HUDEP-2 (cell line): ENCODE results near the gene GXYLT2.

Experiments
- DNase-seq, 76 experiments: peaks; one replicate each; lab custom pipeline; 2025; ENCODE audit not compliant: unreplicated experiment in 76 of 76; lab: John Stamatoyannopoulos, UW

GXYLT2 gene

DNA sequence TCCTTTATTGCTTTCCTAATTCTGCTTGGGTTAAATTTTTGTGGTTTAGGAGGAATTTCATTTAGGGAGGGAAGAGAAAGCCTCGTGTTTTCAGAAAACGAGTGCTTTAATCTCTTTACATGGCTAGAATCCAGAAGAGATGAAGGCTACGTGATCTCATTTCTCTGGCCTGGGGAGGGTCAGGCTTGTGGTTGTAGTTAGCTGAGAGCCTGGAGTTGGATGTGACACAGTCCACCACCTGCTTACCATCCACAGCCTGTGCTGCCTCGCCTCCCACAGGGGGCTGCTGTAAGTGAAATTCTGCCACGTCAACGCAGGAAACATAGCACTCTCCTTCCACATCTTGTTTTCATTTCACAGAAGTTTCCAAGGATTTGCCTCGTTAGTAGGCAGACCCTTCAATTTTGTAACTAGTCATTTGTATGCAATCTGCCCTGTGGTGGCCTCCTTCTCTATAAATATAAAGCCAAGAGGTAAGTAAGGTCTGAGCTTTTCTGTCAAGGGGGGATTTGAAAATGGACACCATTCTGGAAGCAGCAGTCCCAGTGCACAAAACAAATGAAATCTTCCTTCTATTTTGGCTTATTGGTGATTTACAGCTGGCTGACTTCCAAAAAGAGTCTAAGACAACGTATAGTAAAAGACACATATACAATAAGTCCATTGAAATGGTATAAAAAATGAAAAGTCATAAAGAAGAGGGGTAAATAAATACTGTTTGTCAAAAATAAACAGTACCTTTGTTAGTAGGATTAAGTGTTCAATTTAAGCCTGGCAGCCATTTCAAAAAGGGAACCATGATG lies 3.4 kb downstream of the GXYLT2 start:
- DNase-seq: no peak

DNA sequence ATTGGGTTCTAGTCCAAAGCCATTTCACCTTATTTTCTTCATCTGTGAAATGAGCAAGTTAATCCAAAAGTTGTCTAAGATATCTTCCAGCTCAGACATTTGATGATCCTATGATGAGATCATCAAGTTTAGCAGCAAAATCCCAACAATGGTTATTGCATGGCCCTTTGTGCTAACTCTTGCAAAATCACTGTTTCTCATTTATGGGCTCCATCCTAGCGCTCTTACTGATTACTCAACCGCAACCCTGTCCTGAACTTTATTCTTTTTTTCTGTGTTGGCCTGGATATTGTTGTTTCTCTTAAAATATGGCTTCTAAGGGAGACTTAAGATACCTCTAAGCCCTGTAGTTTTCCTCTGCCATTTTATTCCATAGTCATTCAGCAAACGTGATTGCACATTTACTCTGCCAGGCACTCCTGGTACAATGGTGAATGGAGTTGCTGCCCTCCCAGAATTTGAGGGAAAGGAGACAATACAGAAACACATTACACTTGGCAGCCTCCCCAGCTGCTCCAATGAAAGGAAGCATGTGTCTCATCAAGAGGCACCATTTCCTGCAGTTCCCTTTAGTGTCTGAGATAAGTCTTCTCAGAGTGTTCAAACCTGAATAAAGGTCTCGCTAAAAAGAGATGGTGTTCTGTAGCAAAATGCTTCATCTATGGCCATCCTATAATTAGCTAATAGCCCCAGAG lies 4.4 kb downstream of the GXYLT2 start:
- no peak for DNase-seq

DNA sequence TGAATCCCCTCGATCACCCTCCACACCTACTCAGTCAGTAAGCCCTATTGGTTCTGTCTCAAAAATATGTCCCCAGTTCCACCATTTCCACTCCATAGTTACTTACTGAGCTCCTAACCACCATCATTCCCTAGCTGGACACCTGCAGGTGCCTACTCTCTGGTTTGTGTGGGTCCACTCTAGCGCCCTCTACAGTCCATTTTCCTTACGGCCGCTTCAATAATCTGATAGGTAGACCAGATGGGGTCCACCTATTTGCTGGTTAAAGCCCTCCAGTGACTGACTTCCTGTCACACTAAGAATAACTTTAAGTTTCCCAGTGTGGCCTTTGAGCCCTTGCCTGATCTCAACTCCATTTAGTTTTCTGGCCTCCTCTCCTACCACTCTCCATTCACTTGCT lies 5.0 kb downstream of the GXYLT2 start:
- peak in 13 of 76 experiments; percentile 0 to 36 (median 6) for DNase-seq

DNA sequence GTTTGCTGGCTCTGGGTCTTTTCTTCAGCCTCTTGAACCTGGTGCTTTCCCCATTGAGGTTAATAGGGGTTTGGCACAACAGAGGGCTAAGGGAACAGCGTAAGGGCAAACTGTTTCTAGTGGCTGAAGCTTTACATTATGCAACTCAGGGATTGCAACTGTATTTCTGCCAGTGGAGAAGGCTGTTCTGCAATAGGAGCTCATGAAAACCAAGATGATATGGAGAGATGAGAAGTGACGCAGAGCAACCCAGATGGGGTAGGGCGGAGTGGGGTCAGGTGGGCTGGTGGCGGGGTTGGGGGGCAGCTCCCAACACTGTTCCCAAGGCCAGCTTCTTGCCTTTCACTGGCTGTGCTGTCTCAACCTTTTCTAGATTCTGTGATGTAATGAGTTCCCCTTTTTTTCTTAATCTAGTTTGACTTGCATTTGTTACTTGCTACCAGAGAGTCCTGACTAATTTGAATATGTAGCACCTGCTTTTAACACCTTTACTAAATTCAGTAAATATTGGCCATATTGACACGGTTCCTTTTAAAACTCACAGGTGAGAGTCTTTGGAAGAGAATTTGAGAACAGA lies 7.2 kb downstream of the GXYLT2 start:
- no peak for DNase-seq

DNA sequence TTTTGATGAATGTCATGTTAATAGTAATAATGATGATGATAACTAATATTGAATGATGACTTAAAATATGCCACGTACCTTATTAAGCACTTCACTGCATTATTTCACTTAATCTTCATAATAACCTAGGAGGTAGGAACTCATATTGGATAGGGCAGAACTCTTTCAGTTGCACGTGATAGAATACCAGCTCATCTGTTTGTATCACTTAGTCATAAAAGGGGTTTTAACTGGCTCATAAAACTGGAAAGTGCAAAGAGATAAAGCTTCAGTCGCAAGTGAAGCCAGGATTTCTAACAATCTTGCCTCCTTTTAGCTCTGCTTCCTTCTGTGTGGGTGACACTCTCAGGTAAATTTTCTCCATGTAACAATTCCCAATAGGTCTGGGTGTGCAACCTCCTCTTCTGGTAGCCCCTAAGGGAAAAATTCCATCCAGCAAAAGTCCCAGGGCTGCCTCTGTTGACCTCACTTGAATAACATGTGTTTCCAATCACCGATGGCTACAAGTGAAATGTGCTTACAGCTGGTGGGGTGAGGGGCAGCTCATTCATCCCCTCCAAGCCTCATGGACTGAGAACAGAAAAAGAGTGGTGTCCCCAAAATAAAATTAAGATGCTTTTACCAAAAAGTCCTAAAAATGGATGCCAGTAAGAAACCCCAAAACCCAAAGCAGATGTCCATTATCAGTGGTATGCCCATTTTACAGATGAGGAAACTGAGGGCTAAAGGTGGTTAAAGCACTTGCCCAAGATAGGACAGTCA lies 9.3 kb downstream of the GXYLT2 start:
- DNase-seq: no peak

DNA sequence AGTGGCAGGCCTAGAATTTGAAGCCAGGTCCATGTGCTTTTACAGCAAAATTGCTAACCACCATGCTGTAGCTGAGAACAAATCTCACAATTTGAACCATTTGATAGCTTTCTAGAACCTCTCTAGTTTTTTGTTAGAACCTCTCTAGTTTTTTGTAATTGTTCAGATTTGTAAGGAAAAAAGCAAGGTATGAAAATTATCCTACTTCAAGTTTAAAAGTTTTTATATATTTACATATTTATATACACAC lies 9.8 kb downstream of the GXYLT2 start:
- DNase-seq: no peak

DNA sequence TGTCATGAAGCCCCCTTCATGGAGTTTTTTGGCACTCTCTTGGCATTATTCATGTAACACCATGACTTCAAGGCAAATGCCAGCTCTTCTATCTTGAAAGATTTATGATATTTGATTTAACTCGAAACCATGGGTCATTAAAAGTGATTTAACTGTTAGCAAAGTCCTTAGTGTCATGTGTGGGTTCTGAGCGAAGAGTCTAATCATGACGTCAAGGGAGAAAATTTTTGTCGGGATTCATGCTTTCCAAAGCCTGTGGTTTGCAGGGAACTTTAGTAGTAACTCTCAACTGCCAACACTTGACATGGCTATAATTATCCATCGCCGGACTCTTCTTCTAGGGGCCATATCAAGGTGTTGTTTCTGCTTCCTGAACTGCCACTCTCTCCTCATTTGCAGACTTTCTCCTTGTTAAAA lies 11.5 kb downstream of the GXYLT2 start:
- DNase-seq: no peak

DNA sequence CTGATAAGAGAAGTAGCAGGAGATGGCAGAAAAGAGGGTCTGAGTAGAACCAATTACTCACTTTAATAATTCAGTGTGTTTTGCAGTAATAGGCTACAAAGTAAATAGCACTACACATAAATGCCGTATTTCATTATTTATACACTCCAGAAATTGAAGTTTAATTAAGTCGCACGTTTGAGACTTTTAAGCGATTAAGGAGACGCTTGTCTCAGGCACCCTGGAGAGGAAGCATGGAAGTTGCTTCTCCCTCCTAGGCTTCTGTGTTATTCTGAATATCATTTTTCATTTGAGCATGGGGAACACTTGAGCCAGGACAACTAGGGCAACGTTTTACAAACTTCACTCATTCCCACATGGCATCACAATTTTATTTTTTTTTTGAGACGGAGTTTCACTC lies 12.2 kb downstream of the GXYLT2 start:
- no peak for DNase-seq

DNA sequence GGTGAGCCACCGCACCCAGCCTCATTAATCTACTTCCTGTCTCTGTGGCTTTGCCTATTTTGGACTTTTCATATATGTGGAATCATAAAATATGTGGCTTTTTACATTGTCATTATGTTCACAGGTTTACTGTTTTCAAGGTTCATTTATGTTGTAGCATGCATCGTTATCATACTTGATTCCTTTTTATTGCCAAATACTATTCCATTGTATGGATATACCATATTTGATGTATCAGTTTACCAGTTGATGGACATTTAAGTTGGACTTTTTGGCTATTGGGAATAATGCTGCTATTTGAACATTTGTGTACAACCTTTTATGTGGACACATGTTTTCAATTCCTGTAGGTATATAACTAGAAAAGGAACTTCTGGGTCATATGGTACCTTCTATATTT lies 14.0 kb downstream of the GXYLT2 start:
- DNase-seq: no peak

DNA sequence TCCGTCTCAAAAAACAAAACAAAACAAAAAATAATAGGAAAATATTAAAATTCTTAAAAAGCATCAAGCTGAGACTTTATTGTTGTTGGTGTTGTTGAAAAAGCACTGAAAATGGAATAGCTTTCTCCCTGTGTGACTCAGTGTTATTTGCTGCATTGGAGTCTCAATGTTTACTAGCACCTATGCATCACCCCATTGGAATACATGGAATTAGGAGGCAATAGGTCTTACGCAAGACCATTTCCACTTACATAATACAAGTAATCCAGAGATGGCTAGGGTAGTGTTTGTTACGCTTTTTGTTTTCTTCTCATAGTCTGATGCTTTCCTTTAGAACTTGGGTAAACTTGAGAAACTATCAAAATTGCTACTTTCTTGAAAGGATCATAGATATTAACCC lies 15.2 kb downstream of the GXYLT2 start:
- no peak for DNase-seq

DNA sequence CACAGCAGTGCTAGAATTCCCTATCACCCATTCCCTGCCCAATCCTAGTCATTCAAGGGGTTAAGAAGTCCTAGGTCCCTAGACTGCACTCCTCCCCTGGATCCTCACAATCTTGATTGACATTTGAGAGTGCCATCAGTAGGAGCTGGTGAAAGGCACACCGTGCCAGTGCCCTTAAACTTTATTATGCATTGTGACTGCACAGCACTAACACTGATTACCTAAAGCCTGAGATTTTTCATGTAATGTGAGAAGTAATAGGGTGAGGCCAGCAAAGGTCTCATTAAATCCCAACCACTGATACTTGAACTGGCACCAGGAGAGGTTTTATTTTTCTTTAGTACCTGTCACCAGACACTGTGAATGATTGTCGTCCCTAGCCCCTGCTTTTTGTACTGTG lies 16.3 kb downstream of the GXYLT2 start:
- DNase-seq: no peak

DNA sequence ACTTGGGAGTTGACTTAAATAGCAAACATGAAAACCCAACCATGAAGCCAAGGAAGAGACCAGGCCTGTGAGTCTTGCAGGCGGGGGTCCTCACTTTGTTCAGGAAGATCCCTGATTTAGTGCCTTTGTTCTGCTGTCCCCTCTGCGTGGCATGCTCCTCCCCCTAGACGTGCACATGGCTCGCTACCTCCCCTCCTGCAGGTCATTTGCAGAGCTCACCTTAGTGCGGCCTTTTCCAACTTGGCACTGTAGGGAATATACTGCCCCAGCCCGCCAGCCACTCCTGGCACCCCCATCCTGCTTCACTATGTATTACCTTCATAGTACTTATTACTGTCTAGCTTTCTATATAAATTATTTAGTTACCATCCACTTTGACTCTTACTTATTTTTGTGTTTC lies 18.3 kb downstream of the GXYLT2 start:
- no peak for DNase-seq

DNA sequence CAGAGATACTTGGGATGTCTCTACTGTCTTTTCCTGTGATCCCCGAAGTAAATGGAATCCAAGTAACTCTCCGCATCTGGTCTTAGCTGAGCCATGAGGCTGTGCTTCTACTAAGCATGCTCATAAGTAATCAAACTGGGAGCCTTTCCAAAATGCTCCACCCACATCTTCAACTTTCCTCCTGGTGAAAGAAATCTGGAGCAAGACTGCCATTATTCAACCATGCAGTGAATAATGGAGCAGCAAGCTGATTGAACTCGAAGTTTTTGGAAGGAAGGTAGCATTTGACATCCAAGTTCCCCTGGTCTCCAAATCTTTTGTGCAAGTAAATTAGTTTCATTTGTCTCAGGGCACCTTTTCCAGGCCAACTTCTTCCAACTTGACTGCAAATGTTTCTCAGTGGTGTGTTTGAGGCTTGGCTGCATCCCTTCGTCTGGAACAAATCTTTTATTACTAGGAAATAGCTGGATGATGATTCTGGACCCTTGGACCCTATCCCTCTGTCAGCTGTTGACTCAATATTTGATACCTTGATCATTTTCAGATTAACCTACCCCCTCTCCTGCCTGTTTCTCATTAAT lies 19.4 kb downstream of the GXYLT2 start:
- no peak for DNase-seq

DNA sequence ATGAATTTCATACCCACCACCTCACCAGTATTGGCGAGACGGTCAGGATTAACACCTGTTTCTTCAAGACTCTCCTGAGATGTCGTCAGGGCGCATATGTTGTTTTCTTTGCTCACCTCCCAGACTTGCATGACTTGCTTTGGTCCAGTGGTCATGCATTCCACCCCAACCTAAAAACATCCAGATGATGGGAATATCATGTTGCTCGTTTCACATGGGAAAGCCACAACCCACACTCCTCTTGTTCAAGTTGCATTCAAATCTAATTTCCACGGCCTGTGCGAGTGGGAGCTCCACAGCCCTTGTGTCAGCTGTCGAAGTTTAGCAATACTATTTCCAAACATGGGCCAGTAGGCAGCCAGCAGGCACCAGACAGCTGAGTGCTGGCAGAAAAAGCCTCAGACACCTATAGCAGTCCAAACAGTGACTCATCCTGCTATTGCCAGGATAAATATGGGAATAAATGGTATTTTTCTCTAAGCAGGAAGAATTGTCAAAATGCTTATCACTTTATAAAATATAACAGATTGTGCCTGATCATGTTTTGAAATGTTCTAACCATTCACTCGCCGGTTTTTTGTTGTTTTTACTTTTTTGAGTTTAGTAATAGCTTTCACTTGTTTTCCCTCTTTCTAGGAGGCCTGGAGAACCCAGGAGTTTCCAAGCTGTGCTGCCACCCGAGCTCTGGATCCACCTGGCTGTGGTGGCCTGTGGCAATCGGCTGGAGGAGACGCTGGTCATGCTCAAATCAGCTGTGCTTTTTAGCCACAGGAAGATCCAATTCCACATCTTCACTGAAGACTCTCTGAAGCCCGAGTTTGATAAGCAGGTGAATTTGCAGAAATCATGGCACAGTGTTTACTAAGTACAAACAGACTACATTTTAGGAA lies 20.1 kb downstream of the GXYLT2 start:
- no peak for DNase-seq

DNA sequence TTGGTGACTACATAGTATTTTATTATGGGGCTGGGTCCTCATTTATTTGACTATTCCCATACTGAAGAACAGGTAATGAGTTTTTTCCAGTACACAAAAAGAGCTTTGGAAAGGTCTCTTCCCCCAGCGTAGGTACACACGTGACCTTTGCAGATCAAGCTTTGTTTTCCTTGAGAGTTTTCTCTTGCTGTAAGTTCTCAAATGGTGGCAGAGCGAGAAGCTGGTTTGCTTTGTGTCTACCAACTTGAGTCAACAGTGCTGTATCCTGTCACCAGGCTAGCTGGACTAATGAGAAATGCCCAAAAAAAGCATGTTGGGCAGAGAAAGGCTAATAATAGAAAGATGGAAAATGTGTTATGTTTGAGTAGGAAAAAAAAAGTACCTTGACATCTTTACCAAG lies 21.7 kb downstream of the GXYLT2 start:
- DNase-seq: no peak

DNA sequence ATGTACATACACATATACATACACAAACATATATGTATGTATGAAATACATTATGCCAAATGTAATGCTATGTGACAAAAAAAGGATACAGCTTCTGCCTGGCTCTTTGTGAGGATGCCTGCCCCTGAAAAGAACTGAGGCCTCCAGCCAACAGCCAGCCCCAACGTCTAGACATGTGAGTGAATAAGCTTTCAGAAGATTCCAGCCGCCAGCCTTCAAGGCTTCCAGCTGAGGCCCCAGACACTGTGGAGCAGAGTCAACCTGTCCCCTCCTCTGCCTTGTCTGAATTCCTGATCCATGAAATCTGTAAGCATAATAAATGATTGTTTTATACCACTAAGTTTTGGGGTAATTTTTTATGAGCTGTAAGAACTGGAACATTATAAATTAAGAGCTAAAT lies 24.7 kb downstream of the GXYLT2 start:
- DNase-seq: no peak

DNA sequence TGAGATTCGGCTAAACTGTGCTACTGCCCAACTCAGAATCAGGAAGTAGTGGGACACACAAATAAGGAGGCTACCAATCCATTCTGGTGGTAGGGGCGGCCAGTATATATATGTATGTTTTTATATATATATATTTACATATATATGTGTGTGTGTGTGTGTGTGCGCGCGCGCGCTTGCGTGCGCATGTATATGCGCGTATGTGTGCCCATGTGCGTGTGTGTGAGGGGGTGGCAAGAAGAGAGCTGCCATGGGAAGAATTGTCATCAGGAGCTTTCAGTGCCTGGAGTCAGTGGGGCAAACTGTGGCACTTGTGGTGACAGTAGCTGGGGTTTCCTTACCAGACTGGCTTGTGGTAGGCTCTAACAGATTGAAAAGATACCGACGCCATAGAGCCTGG lies 26.5 kb downstream of the GXYLT2 start:
- DNase-seq: no peak

DNA sequence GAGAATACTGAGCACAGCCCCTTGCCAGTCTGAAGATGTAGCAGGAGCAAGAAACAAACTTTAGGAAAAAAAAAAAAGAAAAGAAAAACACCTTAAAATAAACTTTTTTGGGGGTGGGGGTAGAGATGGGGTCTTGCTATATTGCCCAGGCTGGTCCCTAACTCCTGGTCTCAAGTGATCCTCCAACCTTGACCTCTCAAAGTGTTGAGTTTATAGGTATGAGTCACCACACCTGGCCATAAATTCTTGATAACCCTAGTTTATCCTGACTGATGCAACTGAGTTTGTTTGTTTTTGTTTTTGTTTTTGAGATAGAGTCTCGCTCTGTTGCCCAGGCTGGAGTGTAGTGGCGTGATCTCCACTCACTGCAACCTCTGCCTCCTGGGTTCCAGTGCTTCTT lies 28.4 kb downstream of the GXYLT2 start:
- DNase-seq: no peak

DNA sequence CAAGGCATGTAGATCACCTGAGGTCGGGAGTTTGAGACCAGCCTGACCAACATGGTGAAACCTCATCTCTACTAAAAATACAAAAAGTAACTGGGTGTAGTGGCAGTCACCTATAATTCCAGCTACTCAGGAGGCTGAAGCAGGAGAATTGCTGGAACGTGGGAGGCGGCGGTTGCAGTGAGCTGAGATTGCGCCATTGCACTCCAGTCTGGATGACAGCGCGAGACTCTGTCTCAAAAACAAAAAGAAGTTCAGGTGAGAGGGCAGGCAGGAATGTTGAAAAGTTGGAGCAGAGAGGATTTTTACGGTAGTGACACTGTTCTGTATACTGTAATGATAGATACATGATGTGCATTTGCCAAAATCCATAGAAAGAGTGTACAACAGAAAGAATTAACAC lies 31.7 kb downstream of the GXYLT2 start:
- no peak for DNase-seq

DNA sequence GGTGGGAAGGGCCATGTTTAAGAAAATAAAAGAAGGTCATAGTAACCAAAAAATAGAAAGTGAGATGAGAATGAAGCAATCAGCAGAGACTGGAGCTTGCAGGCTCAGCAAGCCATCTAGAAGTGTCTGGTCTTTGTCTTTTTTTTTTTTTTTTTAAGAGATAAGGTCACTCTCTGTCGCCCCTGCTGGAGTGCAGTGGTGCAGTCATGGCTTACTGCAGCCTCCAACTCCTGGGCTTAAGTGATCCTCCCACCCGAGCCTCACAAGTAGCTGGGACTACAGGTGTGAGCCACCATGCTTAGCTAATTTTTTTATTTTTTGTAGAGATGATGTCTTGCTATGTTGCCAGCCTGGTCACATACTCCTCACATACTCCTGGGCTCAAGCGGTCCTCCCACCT lies 36.2 kb downstream of the GXYLT2 start:
- DNase-seq: peak in 8 of 76 experiments; percentile 1 to 14 (median 4)
